GM19023 (cell line): ENCODE measurements around the gene PHACTR3.

Experiments
- ATAC-seq: cut with Tn5 transposase; IDR thresholded peaks from one replicate; pipeline ENCODE4 v1.9.1; 2021; ENCODE audit warnings: mild to moderate bottlenecking, moderate library complexity; ENCODE audit not compliant: unreplicated experiment

The PHACTR3 gene

GRCh38 chr20:59724457-59725366, 120.4 kb downstream of the PHACTR3 start:
- no peak for ATAC-seq

- no peak for ATAC-seq
Measured at GRCh38 chr20:59725476-59726280, 121.3 kb downstream of the PHACTR3 start.

GRCh38 chr20:59726281-59726595, 121.9 kb downstream of the PHACTR3 start:
- no peak for ATAC-seq

GRCh38 chr20:59728722-59729430, 124.5 kb downstream of the PHACTR3 start:
- no peak for ATAC-seq

- no peak for ATAC-seq
Measured at GRCh38 chr20:59729506-59729905, 125.2 kb downstream of the PHACTR3 start.

- no peak for ATAC-seq
Measured at GRCh38 chr20:59730722-59731121, 126.4 kb downstream of the PHACTR3 start.

- no peak for ATAC-seq
Measured at GRCh38 chr20:59731376-59731775, 127.0 kb downstream of the PHACTR3 start.

- ATAC-seq, result no peak
Measured at GRCh38 chr20:59733351-59733750, 129.0 kb downstream of the PHACTR3 start.

- ATAC-seq, result no peak
Measured at GRCh38 chr20:59735486-59735885, 131.1 kb downstream of the PHACTR3 start.

GRCh38 chr20:59735917-59736316, 131.6 kb downstream of the PHACTR3 start:
- no peak for ATAC-seq

- no peak for ATAC-seq
Measured at GRCh38 chr20:59736366-59736765, 132.0 kb downstream of the PHACTR3 start.

GRCh38 chr20:59737073-59737666, 132.8 kb downstream of the PHACTR3 start:
- ATAC-seq, result no peak

- ATAC-seq, result no peak
Measured at GRCh38 chr20:59737816-59738215, 133.5 kb downstream of the PHACTR3 start.

- ATAC-seq, result no peak
Measured at GRCh38 chr20:59738851-59739250, 134.5 kb downstream of the PHACTR3 start.

- ATAC-seq, result no peak
Measured at GRCh38 chr20:59740621-59741020, 136.3 kb downstream of the PHACTR3 start.

- no peak for ATAC-seq
Measured at GRCh38 chr20:59741073-59741472, 136.7 kb downstream of the PHACTR3 start.

GRCh38 chr20:59742351-59743095, 138.2 kb downstream of the PHACTR3 start:
- ATAC-seq, result no peak

- no peak for ATAC-seq
Measured at GRCh38 chr20:59743308-59743707, 139.0 kb downstream of the PHACTR3 start.

- ATAC-seq, result no peak
Measured at GRCh38 chr20:59743767-59744485, 139.6 kb downstream of the PHACTR3 start.

- no peak for ATAC-seq
Measured at GRCh38 chr20:59744756-59745155, 140.4 kb downstream of the PHACTR3 start.
